AG10803 (cell line): ENCODE measurements around the gene WFIKKN2.

Source experiments
- DNase-seq: peaks from one replicate; pipeline ENCODE4 v3.0.0; 2010; ENCODE audit warnings: low read depth
- H3K4me3 ChIP-seq: 2 replicates; pipeline ENCODE4 v1.5.1; 2011; ENCODE audit warnings: mild to moderate bottlenecking, low read length, control low read depth
- TF ChIP-seq, protein P1 (sequence below): conservative IDR thresholded peaks from 2 replicates; pipeline ENCODE4 v1.5.1; 2011; ENCODE audit warnings: mild to moderate bottlenecking, low read length, control low read depth, inconsistent platforms

WFIKKN2 gene, protein sequence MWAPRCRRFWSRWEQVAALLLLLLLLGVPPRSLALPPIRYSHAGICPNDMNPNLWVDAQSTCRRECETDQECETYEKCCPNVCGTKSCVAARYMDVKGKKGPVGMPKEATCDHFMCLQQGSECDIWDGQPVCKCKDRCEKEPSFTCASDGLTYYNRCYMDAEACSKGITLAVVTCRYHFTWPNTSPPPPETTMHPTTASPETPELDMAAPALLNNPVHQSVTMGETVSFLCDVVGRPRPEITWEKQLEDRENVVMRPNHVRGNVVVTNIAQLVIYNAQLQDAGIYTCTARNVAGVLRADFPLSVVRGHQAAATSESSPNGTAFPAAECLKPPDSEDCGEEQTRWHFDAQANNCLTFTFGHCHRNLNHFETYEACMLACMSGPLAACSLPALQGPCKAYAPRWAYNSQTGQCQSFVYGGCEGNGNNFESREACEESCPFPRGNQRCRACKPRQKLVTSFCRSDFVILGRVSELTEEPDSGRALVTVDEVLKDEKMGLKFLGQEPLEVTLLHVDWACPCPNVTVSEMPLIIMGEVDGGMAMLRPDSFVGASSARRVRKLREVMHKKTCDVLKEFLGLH

DNA sequence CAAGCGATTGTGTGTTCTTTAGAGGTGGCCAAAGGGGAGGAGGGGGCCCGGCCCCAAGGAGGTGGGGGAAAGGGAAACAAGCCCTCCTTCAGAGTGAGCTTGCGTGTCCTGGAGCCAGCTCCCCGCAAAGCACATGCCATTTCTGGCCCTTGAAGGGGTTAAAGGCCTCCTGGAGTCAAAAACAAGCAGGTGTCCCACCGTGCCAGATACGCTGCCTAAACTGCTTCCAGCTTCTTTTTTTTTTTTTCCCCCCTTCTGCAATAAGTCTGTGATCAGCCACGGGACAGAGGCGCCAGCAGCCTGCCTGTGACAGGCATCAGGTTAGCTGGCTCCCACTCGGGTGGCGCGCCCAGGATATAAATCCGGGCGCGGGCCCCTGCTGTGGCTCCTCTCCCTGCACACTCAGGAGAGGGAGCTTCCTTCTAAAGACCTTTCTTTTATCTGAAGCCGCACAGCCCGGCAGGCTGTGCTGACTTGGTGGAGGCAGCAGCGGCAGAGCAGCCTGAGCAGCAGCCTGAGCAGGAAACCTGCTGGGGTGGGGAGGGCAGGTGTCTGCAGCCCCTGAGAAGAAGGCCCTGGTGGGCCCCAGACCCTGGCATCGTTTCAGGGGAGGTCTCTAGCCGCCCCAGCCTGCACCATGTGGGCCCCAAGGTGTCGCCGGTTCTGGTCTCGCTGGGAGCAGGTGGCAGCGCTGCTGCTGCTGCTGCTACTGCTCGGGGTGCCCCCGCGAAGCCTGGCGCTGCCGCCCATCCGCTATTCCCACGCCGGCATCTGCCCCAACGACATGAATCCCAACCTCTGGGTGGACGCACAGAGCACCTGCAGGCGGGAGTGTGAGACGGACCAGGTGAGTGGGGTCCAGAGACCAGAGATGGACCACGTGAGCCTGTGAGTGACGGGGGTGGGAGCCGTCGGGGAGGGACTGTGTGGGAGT is at the start of gene WFIKKN2:
Gene WFIKKN2, plus strand, starts transcription at position 286 of the 934 bp plus-strand sequence. Its CDS starts 352 bp downstream, at position 638.
- H3K4me3 ChIP-seq: no peak within 1 kb of the TSS
- TF ChIP-seq, protein P1, sequence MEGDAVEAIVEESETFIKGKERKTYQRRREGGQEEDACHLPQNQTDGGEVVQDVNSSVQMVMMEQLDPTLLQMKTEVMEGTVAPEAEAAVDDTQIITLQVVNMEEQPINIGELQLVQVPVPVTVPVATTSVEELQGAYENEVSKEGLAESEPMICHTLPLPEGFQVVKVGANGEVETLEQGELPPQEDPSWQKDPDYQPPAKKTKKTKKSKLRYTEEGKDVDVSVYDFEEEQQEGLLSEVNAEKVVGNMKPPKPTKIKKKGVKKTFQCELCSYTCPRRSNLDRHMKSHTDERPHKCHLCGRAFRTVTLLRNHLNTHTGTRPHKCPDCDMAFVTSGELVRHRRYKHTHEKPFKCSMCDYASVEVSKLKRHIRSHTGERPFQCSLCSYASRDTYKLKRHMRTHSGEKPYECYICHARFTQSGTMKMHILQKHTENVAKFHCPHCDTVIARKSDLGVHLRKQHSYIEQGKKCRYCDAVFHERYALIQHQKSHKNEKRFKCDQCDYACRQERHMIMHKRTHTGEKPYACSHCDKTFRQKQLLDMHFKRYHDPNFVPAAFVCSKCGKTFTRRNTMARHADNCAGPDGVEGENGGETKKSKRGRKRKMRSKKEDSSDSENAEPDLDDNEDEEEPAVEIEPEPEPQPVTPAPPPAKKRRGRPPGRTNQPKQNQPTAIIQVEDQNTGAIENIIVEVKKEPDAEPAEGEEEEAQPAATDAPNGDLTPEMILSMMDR: no peak
- no peak for DNase-seq

DNA sequence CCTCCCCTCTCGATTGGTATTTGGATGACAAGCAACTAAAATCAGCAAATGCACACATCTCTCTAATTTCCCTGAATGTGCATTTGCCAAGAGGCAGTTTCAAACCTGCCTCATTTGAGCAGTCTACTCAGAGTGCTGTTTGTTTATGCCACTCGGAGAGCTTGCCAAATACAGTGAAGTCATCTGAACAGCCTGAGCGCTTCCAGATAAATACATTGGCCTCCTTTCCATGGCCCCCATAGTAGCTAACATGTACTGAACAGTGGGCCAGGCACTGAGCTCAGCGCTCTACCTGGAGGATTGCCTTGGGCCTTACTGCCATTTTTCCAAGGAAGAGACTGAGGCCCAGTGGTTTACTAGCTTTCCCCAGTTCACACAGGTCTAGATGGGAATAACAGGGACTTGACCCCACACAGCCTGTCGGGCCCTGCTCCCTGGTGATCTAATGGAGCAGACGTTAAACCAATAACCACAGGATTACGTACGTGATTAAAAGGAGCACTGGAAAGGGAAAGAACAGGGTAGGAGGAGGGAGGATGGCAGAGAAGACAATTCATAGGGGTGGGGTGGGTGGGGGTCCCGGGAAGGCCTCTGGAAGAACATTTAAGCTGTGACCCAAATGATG is 49.3 kb upstream of the WFIKKN2 start:
- peak; percentile 51 for DNase-seq
- no peak overlapping the region for H3K4me3 ChIP-seq
- TF ChIP-seq, protein P1: no peak

DNA sequence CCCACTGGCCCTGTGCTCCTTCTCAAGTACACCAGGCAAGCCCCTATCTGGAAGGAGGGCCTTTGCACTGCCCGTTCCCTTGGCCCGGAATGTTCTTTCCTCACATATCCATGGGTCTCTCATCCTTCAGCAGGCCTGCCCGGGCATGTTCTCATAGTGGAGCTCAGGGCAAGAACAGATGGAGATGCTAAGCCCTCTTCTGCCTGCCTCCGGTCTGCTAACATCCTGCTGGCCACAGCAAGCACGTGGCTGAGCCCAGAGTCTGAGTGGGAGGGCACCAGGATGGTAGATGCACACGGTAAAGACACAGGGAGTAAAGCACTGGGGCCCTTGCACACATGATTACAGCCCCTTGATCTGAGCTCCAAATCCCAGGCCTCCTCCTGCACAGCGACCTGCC is 48.3 kb upstream of the WFIKKN2 start:
- TF ChIP-seq, protein P1: no peak
- no peak overlapping the region for H3K4me3 ChIP-seq
- DNase-seq: peak; percentile 11

DNA sequence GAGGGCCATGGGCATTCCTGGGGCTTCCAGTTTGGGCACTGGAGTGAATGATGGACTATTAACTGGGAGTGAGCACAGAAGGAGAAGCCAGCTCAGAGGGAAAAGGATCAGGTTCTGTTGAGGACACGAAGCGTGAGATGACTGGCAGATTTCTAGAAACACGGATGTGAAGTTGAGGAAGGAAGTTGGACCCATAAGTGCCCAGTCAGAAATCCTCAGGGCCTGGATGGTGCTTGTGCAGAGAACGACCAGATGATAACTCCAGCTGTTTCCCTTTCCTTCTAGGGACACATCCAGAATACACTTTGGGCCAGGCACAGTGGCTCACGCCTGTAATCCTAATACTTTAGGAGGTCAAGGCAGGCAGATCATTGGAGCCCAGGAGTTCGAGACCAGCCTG is 44.8 kb upstream of the WFIKKN2 start:
- DNase-seq: no peak
- H3K4me3 ChIP-seq: no peak overlapping the region
- TF ChIP-seq, protein P1: no peak

DNA sequence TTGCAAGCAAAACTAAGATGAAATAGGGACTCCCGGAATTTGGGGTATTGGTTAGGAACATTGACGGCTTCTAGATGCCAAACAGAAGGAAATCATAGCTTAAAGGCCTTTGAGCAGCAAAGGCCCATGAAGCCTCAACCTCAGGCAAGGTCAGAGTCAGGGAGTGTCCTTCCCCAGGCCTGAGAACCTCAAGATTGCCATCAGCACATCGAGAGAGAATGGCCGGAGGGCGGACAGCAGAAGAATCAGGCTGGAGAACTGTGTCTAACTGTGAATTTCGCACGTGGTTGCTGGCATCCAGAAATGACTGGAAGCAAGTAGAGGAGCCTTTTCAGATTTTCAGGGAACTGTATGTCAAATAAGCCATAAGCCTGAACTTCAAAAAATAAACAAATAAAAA is 43.3 kb upstream of the WFIKKN2 start:
- H3K4me3 ChIP-seq: no peak overlapping the region
- TF ChIP-seq, protein P1: no peak
- DNase-seq: no peak

DNA sequence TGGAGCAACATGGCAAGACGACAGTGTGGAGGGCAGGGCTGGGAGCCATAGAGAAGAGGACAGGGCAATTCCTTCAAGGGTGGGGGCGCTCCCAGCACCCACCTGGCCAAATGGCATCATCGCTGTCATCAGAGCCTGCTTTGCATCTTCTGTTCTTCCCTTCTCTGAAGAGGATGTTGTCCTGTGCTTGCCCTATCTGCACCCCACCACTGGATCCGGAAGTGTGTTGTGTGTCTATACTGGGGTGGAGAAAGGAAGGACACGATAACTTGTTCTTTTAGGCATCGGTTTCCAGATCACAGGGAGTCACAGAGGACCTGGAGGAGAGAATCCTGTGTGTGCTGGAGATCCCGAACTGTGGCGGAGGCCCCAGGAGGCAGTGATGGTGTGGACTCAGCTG is 42.4 kb upstream of the WFIKKN2 start:
- no peak overlapping the region for H3K4me3 ChIP-seq
- no peak for DNase-seq
- TF ChIP-seq, protein P1: no peak
